D721Med (cell line): ENCODE results near the gene ATM.

ENCODE experiments used
- DNase-seq: peaks from one replicate; pipeline ENCODE4 v3.0.0; 2011; ENCODE audit warnings: low spot score; ENCODE audit not compliant: insufficient read length
- FAIRE-seq: peaks from 2 replicates; lab custom pipeline; 2011; peaks lifted over from hg19 to GRCh38; lab: Jason Lieb, UNC
- TF ChIP-seq, protein P1 (sequence below): IDR thresholded peaks from 2 replicates; pipeline ENCODE4 v1.5.1; 2012; ENCODE audit warnings: mild to moderate bottlenecking, control low read depth; ENCODE audit not compliant: insufficient read depth; ENCODE audit errors: missing control alignments

Gene ATM, protein sequence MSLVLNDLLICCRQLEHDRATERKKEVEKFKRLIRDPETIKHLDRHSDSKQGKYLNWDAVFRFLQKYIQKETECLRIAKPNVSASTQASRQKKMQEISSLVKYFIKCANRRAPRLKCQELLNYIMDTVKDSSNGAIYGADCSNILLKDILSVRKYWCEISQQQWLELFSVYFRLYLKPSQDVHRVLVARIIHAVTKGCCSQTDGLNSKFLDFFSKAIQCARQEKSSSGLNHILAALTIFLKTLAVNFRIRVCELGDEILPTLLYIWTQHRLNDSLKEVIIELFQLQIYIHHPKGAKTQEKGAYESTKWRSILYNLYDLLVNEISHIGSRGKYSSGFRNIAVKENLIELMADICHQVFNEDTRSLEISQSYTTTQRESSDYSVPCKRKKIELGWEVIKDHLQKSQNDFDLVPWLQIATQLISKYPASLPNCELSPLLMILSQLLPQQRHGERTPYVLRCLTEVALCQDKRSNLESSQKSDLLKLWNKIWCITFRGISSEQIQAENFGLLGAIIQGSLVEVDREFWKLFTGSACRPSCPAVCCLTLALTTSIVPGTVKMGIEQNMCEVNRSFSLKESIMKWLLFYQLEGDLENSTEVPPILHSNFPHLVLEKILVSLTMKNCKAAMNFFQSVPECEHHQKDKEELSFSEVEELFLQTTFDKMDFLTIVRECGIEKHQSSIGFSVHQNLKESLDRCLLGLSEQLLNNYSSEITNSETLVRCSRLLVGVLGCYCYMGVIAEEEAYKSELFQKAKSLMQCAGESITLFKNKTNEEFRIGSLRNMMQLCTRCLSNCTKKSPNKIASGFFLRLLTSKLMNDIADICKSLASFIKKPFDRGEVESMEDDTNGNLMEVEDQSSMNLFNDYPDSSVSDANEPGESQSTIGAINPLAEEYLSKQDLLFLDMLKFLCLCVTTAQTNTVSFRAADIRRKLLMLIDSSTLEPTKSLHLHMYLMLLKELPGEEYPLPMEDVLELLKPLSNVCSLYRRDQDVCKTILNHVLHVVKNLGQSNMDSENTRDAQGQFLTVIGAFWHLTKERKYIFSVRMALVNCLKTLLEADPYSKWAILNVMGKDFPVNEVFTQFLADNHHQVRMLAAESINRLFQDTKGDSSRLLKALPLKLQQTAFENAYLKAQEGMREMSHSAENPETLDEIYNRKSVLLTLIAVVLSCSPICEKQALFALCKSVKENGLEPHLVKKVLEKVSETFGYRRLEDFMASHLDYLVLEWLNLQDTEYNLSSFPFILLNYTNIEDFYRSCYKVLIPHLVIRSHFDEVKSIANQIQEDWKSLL (N-terminal part only)

DNA sequence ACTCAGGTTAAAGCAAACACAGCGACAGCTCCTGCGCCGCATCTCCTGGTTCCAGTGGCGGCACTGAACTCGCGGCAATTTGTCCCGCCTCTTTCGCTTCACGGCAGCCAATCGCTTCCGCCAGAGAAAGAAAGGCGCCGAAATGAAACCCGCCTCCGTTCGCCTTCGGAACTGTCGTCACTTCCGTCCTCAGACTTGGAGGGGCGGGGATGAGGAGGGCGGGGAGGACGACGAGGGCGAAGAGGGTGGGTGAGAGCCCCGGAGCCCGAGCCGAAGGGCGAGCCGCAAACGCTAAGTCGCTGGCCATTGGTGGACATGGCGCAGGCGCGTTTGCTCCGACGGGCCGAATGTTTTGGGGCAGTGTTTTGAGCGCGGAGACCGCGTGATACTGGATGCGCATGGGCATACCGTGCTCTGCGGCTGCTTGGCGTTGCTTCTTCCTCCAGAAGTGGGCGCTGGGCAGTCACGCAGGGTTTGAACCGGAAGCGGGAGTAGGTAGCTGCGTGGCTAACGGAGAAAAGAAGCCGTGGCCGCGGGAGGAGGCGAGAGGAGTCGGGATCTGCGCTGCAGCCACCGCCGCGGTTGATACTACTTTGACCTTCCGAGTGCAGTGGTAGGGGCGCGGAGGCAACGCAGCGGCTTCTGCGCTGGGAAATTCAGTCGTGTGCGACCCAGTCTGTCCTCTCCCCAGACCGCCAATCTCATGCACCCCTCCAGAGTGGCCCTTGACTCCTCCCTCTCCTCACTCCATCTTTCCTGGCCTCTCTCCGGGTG, at the start of gene ATM, which contains the start of gene NPAT:
TSS of gene ATM (plus strand) at position 494 of the 774 bp plus-strand sequence. CDS start 4,558 bp downstream, outside the sequence.
TSS of gene NPAT (minus strand) at position 65 of the 774 bp plus-strand sequence. CDS start 102 bp downstream, outside the sequence.
- no peak for FAIRE-seq
- peak; percentile 34 for DNase-seq
- TF ChIP-seq, protein P1, sequence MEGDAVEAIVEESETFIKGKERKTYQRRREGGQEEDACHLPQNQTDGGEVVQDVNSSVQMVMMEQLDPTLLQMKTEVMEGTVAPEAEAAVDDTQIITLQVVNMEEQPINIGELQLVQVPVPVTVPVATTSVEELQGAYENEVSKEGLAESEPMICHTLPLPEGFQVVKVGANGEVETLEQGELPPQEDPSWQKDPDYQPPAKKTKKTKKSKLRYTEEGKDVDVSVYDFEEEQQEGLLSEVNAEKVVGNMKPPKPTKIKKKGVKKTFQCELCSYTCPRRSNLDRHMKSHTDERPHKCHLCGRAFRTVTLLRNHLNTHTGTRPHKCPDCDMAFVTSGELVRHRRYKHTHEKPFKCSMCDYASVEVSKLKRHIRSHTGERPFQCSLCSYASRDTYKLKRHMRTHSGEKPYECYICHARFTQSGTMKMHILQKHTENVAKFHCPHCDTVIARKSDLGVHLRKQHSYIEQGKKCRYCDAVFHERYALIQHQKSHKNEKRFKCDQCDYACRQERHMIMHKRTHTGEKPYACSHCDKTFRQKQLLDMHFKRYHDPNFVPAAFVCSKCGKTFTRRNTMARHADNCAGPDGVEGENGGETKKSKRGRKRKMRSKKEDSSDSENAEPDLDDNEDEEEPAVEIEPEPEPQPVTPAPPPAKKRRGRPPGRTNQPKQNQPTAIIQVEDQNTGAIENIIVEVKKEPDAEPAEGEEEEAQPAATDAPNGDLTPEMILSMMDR = peak; percentile 85

DNA sequence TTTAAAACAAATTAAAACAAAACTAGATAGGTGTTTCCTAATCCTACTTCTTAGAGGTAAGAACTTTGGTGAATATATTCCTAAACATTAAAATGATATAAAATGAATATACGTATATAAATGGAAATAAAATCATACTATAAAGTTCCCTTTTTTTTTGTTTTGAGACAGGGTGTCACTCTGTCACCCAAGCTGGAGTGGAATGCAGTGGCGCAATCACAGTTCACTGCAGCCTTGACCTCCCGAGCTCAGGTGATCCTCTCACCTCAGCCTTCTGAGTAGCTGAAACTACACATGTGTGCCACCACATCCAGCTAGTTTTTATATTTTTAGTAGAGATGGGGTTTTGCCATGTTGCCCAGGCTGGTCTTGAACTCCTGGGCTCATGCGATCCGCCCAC, 45.3 kb upstream of the ATM start:
- TF ChIP-seq, protein P1 = no peak
- no peak for DNase-seq
- no peak for FAIRE-seq

DNA sequence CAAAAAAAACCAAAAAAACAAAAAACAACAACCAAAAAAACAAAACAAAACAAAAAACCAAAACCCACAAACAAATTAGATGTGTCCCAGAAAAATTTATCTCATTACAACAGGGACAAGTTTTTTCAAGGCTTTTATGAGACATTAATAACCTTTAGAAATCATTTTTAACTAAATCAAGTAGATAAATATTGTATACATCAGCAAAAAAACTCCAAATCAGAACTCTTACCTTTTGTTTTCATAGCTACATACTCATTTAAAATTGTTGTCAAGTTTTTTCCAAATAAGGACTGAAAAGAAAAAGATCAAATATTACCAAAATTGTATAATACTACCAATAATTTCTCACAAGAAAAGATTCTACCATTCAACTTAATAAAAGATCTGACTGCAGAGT, 29.1 kb upstream of the ATM start:
- TF ChIP-seq, protein P1 = no peak
- no peak for DNase-seq
- no peak for FAIRE-seq

DNA sequence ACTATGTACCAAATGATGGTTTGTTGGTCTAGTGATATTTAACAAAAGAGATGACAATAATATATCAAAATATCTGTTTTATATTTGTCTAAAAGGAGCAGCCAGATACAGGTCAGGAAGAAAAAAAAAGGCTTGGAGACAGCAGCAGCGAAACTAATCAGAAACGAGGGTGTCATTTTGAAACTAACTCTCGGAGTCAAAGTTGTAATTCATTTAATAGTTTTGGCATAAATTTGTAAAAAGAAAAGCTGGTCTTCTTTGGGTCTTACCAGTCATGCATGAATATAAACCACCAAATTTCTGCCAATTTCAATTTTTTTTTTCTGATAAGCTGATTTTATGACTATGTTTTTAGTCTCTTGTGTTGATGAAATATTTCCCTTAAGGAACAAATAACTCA, 26.0 kb upstream of the ATM start:
- FAIRE-seq = no peak
- TF ChIP-seq, protein P1 = no peak
- DNase-seq = no peak

DNA sequence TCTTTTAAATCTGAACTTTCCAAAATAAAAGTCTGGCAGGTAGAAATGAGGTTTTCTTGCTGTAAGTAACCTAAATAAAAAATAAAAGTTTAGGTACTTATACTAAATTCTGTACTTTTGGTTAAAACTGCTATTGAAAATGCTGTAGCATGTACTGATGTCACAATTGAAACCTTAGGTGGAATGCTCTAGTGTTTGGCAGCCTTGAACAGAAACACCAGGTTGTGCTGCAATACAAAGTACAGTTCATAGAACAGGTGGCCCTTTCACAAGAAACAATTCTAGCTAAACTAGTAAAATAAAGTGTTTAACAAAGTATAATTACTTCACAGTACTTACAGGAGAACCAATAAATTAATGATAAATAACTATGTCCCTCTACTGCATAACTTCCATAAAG, 25.5 kb upstream of the ATM start:
- no peak for FAIRE-seq

DNA sequence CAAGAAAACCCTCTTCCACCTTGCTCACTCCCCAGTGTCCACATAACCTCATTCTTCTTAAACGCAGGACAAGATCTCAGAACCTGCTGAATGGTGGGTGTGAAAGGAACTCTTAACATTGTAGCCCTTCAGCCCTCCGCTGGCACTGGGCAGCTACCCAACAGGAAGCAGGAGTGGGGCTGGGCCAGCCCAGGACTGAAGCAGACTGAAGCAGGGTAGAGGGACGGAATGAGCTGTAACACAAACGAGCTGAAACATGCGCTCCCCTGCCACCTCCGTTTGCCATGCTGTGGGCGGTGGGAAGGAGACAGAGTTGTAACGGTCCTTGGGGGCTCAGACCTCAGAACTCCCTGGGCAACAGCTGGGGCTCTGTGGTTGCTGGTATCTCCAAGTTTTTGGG, 24.0 kb upstream of the ATM start:
- FAIRE-seq (no peak), DNase-seq (no peak)
- TF ChIP-seq, protein P1 = no peak

More for the DNA sequence above, 25.5 kb upstream of the ATM start:
- TF ChIP-seq, protein P1 = no peak
- DNase-seq = no peak
